CD4-positive, alpha-beta T cell treated with Interleukin-15 for 1 hour (primary cell): ENCODE data around the gene IQSEC2.

ENCODE experiments used
- DNase-seq: peaks from one replicate; pipeline ENCODE4 v3.0.0-alpha.2; 2020

Gene IQSEC2

GRCh38 chrX:53239474-53239873, 41.9 kb downstream of the IQSEC2 start:
- no peak for DNase-seq

GRCh38 chrX:53237056-53237455, 44.3 kb downstream of the IQSEC2 start:
- DNase-seq = no peak

GRCh38 chrX:53236025-53236679, 45.2 kb downstream of the IQSEC2 start:
- DNase-seq = no peak

GRCh38 chrX:53235566-53235965, 45.8 kb downstream of the IQSEC2 start:
- no peak for DNase-seq

- no peak for DNase-seq
Measured at GRCh38 chrX:53234484-53234883, 46.9 kb downstream of the IQSEC2 start.

- no peak for DNase-seq
Measured at GRCh38 chrX:53233536-53233935, 47.8 kb downstream of the IQSEC2 start.

GRCh38 chrX:53230116-53230515, 51.3 kb downstream of the IQSEC2 start:
- DNase-seq = no peak

- DNase-seq = no peak
Measured at GRCh38 chrX:53227224-53227765, 54.1 kb downstream of the IQSEC2 start.

- DNase-seq = peak; percentile 94
Measured at GRCh38 chrX:53224860-53225797, 56.3 kb downstream of the IQSEC2 start, which contains the start of gene KDM5C. KDM5C (minus strand) TSS chrX:53225207; CDS start chrX:53224889, 318 bp downstream.

GRCh38 chrX:53223955-53224859, 57.2 kb downstream of the IQSEC2 start:
- peak; percentile 22 for DNase-seq

GRCh38 chrX:53223068-53223693, 58.2 kb downstream of the IQSEC2 start:
- no peak for DNase-seq
